ENCODE measurements around the gene CAMKMT.

DNA sequence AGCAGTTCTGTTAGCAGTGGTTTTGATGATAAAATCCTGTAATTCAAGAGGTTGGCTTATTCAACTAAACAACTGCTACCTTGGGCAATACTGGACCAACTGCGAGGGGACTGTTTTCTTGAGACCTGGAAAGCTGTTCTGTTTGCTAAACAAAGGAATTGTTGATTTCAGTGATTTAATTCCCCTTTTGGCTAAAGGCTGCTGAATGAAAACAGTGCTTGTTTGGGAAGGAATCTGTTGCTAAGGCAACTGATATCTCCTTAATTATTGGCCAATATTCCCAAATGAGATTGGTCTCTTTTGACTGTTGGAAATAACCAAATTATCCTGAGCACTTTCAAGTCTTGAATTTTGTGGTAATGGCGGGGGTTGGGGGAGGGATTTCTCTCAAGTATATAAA is 136.8 kb downstream of the CAMKMT start:
- TF ChIP-seq YY1 (IDR thresholded peaks at IDR 0.05; ENCODE audit: insufficient read depth, insufficient read length) (no peak), ZNF274 (IDR thresholded peaks at IDR 0.05; ENCODE audit: low read depth, low read length) (no peak), SUZ12 (IDR thresholded peaks at IDR 0.05; ENCODE audit: extremely low read depth, insufficient read depth, insufficient read length) (no peak)

All from NT2/D1 (cell line).